ENCODE data around the gene PEF1.

Gene PEF1

DNA sequence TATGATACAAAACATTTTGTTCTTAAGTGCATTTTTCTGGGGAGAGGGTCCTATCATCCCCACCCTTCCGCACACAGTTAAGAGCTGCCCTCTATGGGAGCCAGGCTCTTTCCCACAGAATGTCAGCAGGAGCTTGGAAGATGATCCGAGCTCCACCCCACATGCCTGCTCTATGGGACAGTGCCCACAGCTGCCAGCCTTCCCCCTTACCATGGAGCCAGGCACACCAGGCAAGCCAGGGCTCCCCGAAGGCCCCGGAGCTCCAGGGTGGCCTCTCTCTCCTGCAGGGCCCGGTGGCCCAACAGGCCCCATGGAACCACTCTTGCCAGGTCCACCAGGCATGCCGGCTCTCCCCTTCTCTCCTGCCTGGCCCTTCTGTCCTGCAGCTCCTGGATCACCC, 10.4 kb upstream of the PEF1 start:
- no peak for DNase-seq (ENCODE audit: insufficient read length, low spot score)
- no peak for FAIRE-seq
- no peak for TF ChIP-seq POLR2A (IDR thresholded peaks at IDR 0.05; ENCODE audit: low read depth, low read length)

DNA sequence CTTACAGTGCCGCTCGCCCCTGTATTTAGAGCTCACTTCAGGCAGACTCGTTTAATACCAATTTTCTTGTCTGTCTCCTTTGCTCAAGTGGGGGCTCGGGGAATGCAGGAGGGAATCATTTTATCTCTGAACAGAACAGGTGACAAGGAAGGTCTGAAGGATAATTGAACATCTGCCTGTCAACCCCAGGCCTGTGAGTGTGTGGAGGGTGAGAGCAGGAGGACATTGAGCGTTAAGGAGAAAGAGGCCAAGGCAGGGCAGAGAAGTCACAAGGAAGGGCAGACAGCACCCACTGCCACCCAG, 9.7 kb upstream of the PEF1 start:
- TF ChIP-seq POLR2A (IDR thresholded peaks at IDR 0.05; ENCODE audit: low read depth, low read length): no peak
- DNase-seq (ENCODE audit: insufficient read length, low spot score): no peak
- no peak for FAIRE-seq

DNA sequence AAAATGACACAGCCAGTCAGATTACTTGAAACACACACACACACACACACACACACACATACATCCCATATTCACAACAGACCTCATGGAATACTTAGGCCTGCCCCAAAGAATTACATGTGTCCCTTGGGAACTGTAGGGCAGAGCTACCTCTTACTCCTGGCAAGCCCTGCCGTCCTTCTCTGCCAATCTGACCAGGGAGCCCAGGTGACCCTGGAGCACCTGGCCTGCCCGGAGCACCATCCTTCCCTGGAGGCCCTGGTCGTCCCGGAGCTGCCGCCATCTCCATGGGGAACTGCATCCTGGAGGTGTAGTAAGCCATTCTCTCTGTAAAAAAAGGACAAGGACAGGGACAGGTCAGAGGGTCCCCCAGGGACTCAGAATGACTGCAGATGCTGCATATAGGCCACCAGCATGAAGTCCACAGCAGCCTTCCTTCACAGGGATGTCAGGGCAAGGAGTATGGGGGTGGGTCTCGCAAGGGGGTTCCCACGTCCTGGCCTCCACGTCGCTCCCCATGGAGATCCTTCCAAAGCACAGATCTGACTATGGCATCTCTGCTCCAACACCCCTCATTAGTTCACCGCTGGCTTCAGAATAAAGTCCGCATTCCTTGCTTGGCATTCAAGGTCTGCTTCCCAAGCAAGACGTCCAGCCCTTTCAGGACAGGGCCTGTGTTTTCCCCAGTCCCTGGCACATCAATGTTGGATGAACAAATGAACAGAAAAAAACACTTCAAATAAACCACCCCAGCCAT, 9.2 kb upstream of the PEF1 start:
- TF ChIP-seq POLR2A (IDR thresholded peaks at IDR 0.05; ENCODE audit: low read depth, low read length): no peak
- no peak for DNase-seq (ENCODE audit: insufficient read length, low spot score)
- FAIRE-seq: no peak

DNA sequence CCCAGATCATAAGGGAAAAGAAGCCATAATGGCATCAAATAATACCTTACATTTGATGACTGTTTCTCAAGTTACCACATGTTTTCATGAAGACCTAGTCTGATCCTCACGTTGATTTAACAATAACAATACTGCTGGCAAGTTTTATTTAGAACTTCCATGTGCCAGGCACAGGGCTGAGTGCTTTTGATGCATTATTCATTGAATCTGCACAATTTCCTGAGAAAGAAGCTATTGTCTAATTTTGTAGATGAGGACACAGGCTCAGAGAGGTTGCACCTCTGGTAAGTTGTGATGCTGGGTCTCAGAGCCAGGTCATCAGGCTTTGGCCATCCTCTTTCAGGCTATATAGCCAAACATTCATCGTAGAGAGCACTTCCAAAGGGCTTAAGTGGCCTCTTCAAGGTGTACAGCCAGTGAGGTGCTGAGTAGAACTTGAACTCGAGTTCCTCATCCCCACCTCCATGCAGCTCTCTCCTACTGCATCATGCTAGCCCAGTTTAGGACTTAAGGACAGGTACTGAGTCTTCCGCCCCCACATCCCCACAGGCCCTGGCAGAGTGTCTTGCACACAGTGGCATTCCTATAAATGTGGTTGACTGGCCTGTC, 8.3 kb upstream of the PEF1 start:
- DNase-seq (ENCODE audit: insufficient read length, low spot score) (no peak), FAIRE-seq (no peak)
- no peak for TF ChIP-seq POLR2A (IDR thresholded peaks at IDR 0.05; ENCODE audit: low read depth, low read length)

DNA sequence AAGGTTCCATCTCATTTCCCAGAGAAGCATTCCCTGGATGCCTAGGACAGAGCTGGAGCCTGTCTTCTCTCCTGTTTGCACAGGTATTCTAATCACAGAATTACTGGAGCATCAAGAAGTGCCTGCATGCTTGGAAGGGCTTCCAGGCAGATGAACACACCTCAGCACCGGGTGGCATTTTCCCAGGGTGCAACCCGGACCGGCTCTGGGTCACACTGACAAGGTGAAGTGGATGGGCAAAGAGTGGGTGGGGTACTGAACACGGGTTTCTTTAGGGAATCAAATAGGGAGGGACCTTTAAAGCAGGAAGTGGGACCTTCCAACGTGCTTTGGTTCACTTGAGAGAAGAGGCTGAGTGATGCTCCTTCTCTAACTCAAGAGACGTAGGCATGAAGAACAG, 7.1 kb upstream of the PEF1 start:
- DNase-seq (ENCODE audit: insufficient read length, low spot score) (no peak), FAIRE-seq (no peak)
- TF ChIP-seq POLR2A (IDR thresholded peaks at IDR 0.05; ENCODE audit: low read depth, low read length): no peak

DNA sequence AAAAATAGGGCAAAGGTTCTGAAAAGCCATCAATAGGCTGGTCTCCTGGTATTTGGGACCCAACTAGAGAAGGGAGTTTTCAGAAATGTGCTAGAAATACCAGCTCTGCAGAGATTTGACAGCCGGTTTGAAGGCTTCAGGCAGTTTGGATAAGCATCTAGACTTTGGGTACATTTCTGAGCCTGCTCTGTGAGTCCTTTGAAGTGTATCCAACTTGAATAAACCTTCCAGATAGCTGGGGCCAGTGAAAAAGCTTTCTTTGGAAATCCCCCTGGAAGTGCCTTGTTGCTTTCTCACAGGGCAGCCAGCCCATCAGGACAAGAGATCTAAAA, 6.4 kb upstream of the PEF1 start:
- FAIRE-seq: no peak
- TF ChIP-seq POLR2A (IDR thresholded peaks at IDR 0.05; ENCODE audit: low read depth, low read length): no peak
- no peak for DNase-seq (ENCODE audit: insufficient read length, low spot score)

DNA sequence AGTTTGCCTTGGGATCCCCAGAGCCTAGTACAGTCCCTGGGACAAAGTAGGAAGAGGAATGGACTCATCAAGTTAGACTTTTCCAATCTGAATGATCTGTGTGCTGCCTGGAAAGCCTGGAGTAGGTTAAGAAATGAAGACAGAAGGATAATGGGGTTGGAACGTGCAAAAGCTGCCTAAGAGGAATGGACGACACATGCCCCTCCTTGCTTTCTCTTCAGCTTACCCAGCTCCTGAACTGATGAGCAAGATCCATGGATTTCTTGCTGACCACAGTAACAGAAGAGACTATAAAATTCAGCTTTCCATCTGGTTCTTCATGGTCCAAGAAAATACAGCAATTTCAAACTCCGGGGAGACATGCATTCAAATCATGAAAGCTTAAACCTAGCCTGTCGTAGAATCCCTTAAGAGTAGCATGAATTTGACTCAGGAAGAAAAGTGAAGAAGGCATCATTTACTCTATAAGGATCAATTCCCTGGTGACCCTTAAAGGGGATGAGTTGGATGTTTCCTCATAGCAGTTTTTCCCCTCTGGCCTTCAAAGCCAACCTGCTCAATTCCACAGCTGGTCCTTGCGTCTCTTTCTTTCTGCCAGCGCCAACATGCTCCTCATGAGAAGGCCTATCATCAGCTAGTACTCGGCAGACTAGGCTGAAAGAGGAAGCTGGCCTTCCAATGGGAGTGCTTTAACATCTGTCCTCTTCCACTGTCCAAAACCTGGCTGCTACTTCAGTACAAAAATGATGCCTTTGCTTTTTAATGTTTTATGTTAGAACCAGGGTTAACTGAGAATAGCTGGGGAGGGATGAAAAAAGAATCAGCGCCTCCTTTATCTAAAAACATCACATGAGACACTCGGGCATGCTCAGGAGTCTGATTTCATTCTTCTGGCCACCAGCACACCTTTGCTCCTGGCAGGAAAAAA, 5.7 kb upstream of the PEF1 start:
- no peak for TF ChIP-seq POLR2A (IDR thresholded peaks at IDR 0.05; ENCODE audit: low read depth, low read length)
- FAIRE-seq (no peak), DNase-seq (ENCODE audit: insufficient read length, low spot score) (no peak)

DNA sequence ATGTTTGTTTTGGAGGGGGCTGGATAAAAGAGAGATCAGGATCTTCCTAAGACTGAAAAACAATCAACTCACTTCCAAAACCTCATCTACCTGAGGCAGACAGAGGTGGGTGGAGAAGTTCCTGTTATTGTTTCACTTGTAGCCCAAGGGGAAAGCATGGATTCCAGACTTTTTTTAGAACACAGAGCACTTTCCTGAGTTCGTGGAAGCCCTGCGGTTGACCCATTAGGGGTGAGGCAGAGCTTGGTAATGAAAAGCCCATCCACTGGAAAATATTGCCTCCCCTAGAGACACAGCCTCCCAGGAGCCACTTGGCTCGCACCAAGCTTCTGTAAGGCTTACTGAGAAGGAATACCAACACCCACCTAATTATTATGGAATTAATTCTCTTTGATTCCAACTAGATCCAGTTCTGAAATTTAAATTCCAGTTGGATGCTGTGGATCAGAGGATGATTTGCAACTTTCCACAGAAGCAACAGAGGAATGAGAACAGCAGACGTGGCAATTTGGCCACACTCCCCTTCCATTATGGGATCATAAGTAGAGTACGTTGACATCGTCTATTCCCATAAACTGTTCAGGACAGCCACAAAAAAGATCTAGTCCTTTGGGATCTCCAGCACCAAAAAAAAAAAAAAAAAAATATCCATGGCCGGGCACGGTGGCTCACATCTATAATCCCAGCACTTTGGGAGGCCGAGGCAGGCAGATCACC, 4.1 kb upstream of the PEF1 start:
- DNase-seq (ENCODE audit: insufficient read length, low spot score) (no peak), FAIRE-seq (no peak)
- no peak for TF ChIP-seq POLR2A (IDR thresholded peaks at IDR 0.05; ENCODE audit: low read depth, low read length)

DNA sequence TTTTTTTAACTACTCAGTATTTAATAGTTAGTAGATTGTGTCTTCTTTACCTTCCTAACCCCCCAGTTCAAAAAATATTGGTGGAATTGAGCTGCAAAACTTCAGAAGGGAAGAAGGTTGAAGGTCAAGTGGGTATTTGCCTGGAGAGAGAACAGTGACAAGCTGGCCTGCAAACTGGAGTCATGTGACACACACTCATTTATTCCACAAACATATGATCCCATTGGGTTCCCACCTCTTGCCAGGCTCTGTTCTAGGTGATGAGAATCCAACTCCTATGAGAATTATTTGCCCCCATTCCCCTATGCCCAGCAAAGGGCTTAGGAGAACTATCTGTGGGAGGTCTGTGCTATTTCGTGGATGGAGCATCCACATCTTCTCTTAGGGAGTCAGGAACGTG, 3.5 kb upstream of the PEF1 start:
- FAIRE-seq: no peak
- no peak for DNase-seq (ENCODE audit: insufficient read length, low spot score)
- TF ChIP-seq POLR2A (IDR thresholded peaks at IDR 0.05; ENCODE audit: low read depth, low read length): no peak

DNA sequence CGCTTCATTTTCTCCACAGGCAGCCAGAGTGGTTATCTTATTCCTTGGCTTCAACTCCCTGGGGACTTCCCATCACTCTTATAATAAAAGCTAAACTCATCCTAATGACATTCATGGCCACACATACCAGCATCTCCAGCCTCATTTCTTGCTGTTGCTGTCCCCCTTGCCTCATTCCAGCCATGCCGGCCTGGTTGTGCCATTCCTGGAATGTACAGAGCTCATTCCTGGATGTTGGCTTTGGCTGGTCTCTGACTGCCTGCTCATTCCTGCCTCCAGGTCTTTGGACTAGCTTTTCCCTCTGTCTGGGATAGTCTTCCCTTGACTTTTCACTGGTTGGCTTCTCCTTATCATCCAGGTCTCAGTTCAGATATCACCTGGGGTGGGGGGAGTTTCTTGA, 2.4 kb upstream of the PEF1 start:
- DNase-seq (ENCODE audit: insufficient read length, low spot score): no peak
- TF ChIP-seq POLR2A (IDR thresholded peaks at IDR 0.05; ENCODE audit: low read depth, low read length): no peak
- FAIRE-seq: no peak

DNA sequence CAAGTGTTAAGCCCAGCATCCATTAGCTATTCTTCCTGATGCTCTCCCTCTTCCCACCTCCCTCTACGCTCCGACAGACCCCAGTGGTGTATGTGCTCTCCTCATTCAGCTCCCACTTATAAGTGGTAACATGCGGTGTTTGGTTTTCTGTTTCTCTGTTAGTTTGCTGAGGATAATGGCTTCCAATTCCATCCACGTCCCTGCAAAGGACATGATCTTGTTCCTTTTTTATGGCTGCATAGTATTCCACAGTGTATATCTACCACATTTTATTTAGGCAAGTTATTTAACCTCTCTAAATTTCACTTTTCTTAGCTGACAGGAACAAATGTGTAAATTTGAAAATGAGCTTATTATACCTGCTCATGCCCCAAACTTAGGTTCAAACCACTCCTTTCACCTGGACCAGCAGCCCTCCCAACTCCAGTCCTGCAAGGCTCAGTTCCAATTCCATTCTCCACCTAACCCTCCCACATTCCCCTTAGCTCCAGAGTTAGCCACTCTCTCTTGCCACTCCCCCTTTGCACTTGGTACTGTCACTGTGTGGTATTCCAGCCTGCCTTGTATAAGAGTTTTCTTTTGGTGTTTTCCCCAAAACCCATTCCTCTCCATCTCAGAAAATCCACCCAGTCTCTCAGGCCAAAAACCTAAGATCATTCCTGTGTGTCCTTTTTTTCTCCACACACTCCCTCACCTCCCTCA, 1.7 kb upstream of the PEF1 start:
- FAIRE-seq (no peak), DNase-seq (ENCODE audit: insufficient read length, low spot score) (no peak)
- no peak for TF ChIP-seq POLR2A (IDR thresholded peaks at IDR 0.05; ENCODE audit: low read depth, low read length)

DNA sequence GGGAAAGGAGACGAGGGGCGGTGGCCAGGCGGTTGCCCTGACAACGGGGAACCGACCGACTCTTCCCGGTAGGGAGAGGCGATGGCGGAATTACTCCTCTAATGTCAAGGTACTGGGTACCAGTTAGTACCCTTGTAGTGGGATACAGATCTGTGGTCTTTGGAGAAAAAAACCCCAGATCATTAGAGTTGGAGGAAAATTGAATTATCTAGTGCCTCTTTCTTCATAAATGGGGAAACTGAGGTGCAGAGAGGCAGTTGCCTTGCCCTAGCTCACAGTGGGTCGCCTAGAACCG, 545 bp upstream of the PEF1 start:
- peak; percentile 20; the same call in 1 of the 2 replicates for TF ChIP-seq POLR2A (IDR thresholded peaks at IDR 0.05; ENCODE audit: low read depth, low read length)
- DNase-seq (ENCODE audit: insufficient read length, low spot score): no peak
- FAIRE-seq: no peak

DNA sequence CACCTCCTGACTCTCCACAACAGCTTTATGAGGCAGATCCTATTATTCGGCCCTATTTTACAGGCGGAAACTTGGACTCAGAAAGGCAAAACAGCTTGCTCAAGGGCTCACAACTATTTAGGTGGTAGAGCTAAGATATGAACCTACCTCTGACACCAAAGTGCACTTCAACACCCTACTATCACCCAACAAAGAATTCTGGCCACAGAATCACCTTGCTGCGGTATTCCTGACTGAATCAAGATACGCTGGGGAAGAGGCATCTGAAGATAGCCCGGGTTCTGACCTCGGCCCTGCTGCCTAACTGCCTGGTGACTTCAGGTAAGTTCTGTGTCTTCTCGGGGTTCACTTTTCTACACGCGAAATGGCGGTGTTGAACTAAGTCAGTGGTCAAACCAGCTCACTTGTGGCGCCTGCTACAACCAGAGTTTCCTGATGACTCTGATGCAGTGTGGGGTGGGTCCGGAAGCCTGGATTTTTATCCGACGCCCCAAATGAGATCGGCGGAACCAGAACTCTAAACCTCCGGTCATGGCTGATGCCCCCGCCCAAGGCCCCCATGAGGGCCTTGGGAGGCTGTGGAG, 608 bp downstream of the PEF1 start:
- DNase-seq (ENCODE audit: insufficient read length, low spot score) (no peak), FAIRE-seq (no peak)
- TF ChIP-seq POLR2A (IDR thresholded peaks at IDR 0.05; ENCODE audit: low read depth, low read length): no peak
